ENCODE measurements around the gene SNX4. TPM values are rescaled to one million over a fixed set of nuclear protein-coding genes. Genes with fewer than 3 reads are reported as not detected.
"Not testable (repeated sequence)": the region's sequence is repeated elsewhere in the genome, so short reads cannot be mapped to it uniquely, and the experiment has no call there.

SNX4 gene
- total RNA-seq, 4 donors from 2014 or later: 66.5 to 112 (median 82.1) TPM

GRCh38 chr3:125525153-125525552, 5.2 kb upstream of the SNX4 start:
- H3K36me3 ChIP-seq: peaks cover 0 to 15% (median 2%) of the 10 kb centered on the region in 4 donors
- WGBS, 2 donors (ENCODE audit: low coverage in 1 of 2): 94 to 100% methylated on average over 1 to 4 of the region's 4 CpGs

GRCh38 chr3:125520563-125520919, 539 bp upstream of the SNX4 start:
- in situ Hi-C loops (cut with MboI; ENCODE audit: low pct_ligation_motif_present in 1 of 4, low pct_unique_long_range_greater_than_20kb in 1 of 4, low sequenced_read_pairs in 3 of 4); H3K9me3 ChIP-seq; H3K36me3 ChIP-seq; DNase-seq; H3K27me3 ChIP-seq; intact Hi-C loops (cut with DNase I; ENCODE audit: low total_unique reads): not testable (repeated sequence)
- Histone ChIP-seq H3K4me1 (peaks cover 14 to 32% (median 18%) of the 10 kb centered on the region in 4 donors), H3K27ac (peak overlapping the region; percentile 87 to 97 (median 92)), H3K4me3 (peak overlapping the region; percentile 33 to 100 (median 88))
- 63 to 79% methylated on average over 8 to 15 of the region's 15 CpGs for WGBS, 2 donors (ENCODE audit: low coverage in 1 of 2)

More at GRCh38 chr3:125525153-125525552, 5.2 kb upstream of the SNX4 start:
- in situ Hi-C loops (cut with MboI; ENCODE audit: low pct_ligation_motif_present in 1 of 4, low pct_unique_long_range_greater_than_20kb in 1 of 4, low sequenced_read_pairs in 3 of 4): no loop called here
- Histone ChIP-seq H3K27ac (no peak overlapping the region), H3K9me3 (no peaks in the 10 kb centered on the region), H3K4me1 (peaks cover 0 to 9% (median 5%) of the 10 kb centered on the region in 4 donors), H3K4me3 (no peak overlapping the region), H3K27me3 (no peaks in the 10 kb centered on the region)
- DNase-seq: no peak
- intact Hi-C loops (cut with DNase I; ENCODE audit: low total_unique reads): no loop called here
- TF ChIP-seq CTCF (IDR thresholded peaks at IDR 0.05) (no peak), EP300 (IDR thresholded peaks at IDR 0.05; ENCODE audit: low read depth) (no peak), POLR2AphosphoS5 (IDR thresholded peaks at IDR 0.05) (no peak), POLR2A (IDR thresholded peaks at IDR 0.05) (no peak)

- Histone ChIP-seq H3K4me3 (no peak overlapping the region), H3K36me3 (peaks cover 0 to 7% (median 0%) of the 10 kb centered on the region in 4 donors), H3K27me3 (no peaks in the 10 kb centered on the region), H3K9me3 (no peaks in the 10 kb centered on the region), H3K27ac (no peak overlapping the region), H3K4me1 (peaks cover 18 to 54% (median 31%) of the 10 kb centered on the region in 4 donors)
- in situ Hi-C loops (cut with MboI; ENCODE audit: low pct_ligation_motif_present in 1 of 4, low pct_unique_long_range_greater_than_20kb in 1 of 4, low sequenced_read_pairs in 3 of 4): no loop called here
- TF ChIP-seq CTCF (IDR thresholded peaks at IDR 0.05) (no peak), POLR2A (IDR thresholded peaks at IDR 0.05) (no peak), EP300 (IDR thresholded peaks at IDR 0.05; ENCODE audit: low read depth) (no peak), POLR2AphosphoS5 (IDR thresholded peaks at IDR 0.05) (no peak)
- intact Hi-C loops (cut with DNase I; ENCODE audit: low total_unique reads): no loop called here
- no peak for DNase-seq
Measured at GRCh38 chr3:125515421-125515820, 4.6 kb downstream of the SNX4 start.

- in situ Hi-C loops (cut with MboI; ENCODE audit: low pct_ligation_motif_present in 1 of 4, low pct_unique_long_range_greater_than_20kb in 1 of 4, low sequenced_read_pairs in 3 of 4) (no loop called here), intact Hi-C loops (cut with DNase I; ENCODE audit: low total_unique reads) (no loop called here)
- H3K27ac ChIP-seq: peak overlapping the region; percentile 1 to 52 (median 40)
- 37 to 46% methylated on average over 6 of the region's 6 CpGs for WGBS, 2 donors (ENCODE audit: low coverage in 1 of 2)
- H3K4me1 ChIP-seq: peaks cover 11 to 44% (median 23%) of the 10 kb centered on the region in 4 donors
- peak; percentile 28 for DNase-seq
- TF ChIP-seq EP300 (IDR thresholded peaks at IDR 0.05; ENCODE audit: low read depth): no peak
- TF ChIP-seq POLR2AphosphoS5 (IDR thresholded peaks at IDR 0.05): no peak
- TF ChIP-seq CTCF (IDR thresholded peaks at IDR 0.05): no peak
- TF ChIP-seq POLR2A (IDR thresholded peaks at IDR 0.05): no peak
- no peaks in the 10 kb centered on the region for H3K9me3 ChIP-seq
- H3K4me3 ChIP-seq: no peak overlapping the region
- no peaks in the 10 kb centered on the region for H3K27me3 ChIP-seq
- peaks cover 0 to 7% (median 0%) of the 10 kb centered on the region in 4 donors for H3K36me3 ChIP-seq
Measured at GRCh38 chr3:125513490-125514115, 6.4 kb downstream of the SNX4 start.
